ENCODE results near the gene SSNA1. TPM values are rescaled to one million over a fixed set of nuclear protein-coding genes. Genes with fewer than 3 reads are reported as not detected.

Gene SSNA1
- total RNA-seq, 4 donors from 2014 or later: 58.2 to 99.5 (median 76.7) TPM

- WGBS: 82% methylated on average over 10 of the region's 21 CpGs
- TF ChIP-seq EP300 (IDR thresholded peaks at IDR 0.05) (no peak), POLR2AphosphoS5 (IDR thresholded peaks at IDR 0.05) (no peak), POLR2A (IDR thresholded peaks at IDR 0.05; ENCODE audit: low read depth) (no peak), CTCF (IDR thresholded peaks at IDR 0.05) (no peak)
Measured at GRCh38 chr9:137195525-137196220, 7.2 kb downstream of the SSNA1 start.

GRCh38 chr9:137198051-137198901, 9.8 kb downstream of the SSNA1 start:
- no peak for TF ChIP-seq CTCF (IDR thresholded peaks at IDR 0.05)
- TF ChIP-seq POLR2AphosphoS5 (IDR thresholded peaks at IDR 0.05): no peak
- TF ChIP-seq EP300 (IDR thresholded peaks at IDR 0.05): no peak
- TF ChIP-seq POLR2A (IDR thresholded peaks at IDR 0.05; ENCODE audit: low read depth): no peak
- no peaks in the 10 kb centered on the region for H3K27me3 ChIP-seq
- 84% methylated on average over 17 of the region's 19 CpGs for WGBS
- H3K9me3 ChIP-seq: no peaks in the 10 kb centered on the region
- DNase-seq (ENCODE audit: extremely low spot score): no peak
- H3K4me1 ChIP-seq: peaks cover 55 to 86% (median 69%) of the 10 kb centered on the region in 4 donors
- H3K27ac ChIP-seq (replicated peaks in 1 of 4): no peak overlapping the region
- intact Hi-C loops (cut with DNase I): no loop called here
- no peak overlapping the region for H3K4me3 ChIP-seq
- no peaks in the 10 kb centered on the region for H3K36me3 ChIP-seq

More at GRCh38 chr9:137195525-137196220, 7.2 kb downstream of the SSNA1 start:
- H3K4me1 ChIP-seq: peaks cover 38 to 79% (median 54%) of the 10 kb centered on the region in 4 donors
- no peak overlapping the region for H3K27ac ChIP-seq (replicated peaks in 1 of 4)
- no peak for DNase-seq (ENCODE audit: extremely low spot score)
- H3K9me3 ChIP-seq: no peaks in the 10 kb centered on the region
- H3K4me3 ChIP-seq: no peak overlapping the region
- intact Hi-C loops (cut with DNase I): no loop called here
- peaks cover 3 to 18% (median 16%) of the 10 kb centered on the region in 4 donors for H3K36me3 ChIP-seq
- H3K27me3 ChIP-seq: no peaks in the 10 kb centered on the region

- 90% methylated on average over 2 of the region's 11 CpGs for WGBS
- no peaks in the 10 kb centered on the region for H3K36me3 ChIP-seq
- no peaks in the 10 kb centered on the region for H3K27me3 ChIP-seq
- no peak for DNase-seq (ENCODE audit: extremely low spot score)
- no peak overlapping the region for H3K27ac ChIP-seq (replicated peaks in 1 of 4)
- intact Hi-C loops (cut with DNase I): no loop called here
- peaks cover 61 to 89% (median 75%) of the 10 kb centered on the region in 4 donors for H3K4me1 ChIP-seq
- H3K4me3 ChIP-seq: peak overlapping the region in 3 of 4 donors; percentile 70 to 76 (median 75)
- TF ChIP-seq EP300 (IDR thresholded peaks at IDR 0.05): no peak
- no peak for TF ChIP-seq POLR2A (IDR thresholded peaks at IDR 0.05; ENCODE audit: low read depth)
- TF ChIP-seq CTCF (IDR thresholded peaks at IDR 0.05): no peak
- TF ChIP-seq POLR2AphosphoS5 (IDR thresholded peaks at IDR 0.05): no peak
- no peaks in the 10 kb centered on the region for H3K9me3 ChIP-seq
Measured at GRCh38 chr9:137198902-137199283, 10.4 kb downstream of the SSNA1 start.

GRCh38 chr9:137199411-137200121, 11.1 kb downstream of the SSNA1 start:
- intact Hi-C loops (cut with DNase I): loop anchor here (2.0 kb wide), 1 partner anchor 21 kb away; no protein-coding TSS in a partner anchor
- no peaks in the 10 kb centered on the region for H3K9me3 ChIP-seq
- peak overlapping the region; percentile 70 to 76 (median 74) for H3K4me3 ChIP-seq
- peaks cover 68 to 89% (median 78%) of the 10 kb centered on the region in 4 donors for H3K4me1 ChIP-seq
- no peaks in the 10 kb centered on the region for H3K36me3 ChIP-seq
- DNase-seq (ENCODE audit: extremely low spot score): no peak
- no CpG with 5 or more reads among the region's 51 CpGs for WGBS
- H3K27ac ChIP-seq (replicated peaks in 1 of 4): peak overlapping the region in 2 of 4 donors; percentile 55 to 84
- H3K27me3 ChIP-seq: no peaks in the 10 kb centered on the region
- no peak for TF ChIP-seq EP300 (IDR thresholded peaks at IDR 0.05)
- TF ChIP-seq POLR2A (IDR thresholded peaks at IDR 0.05; ENCODE audit: low read depth): no peak
- no peak for TF ChIP-seq CTCF (IDR thresholded peaks at IDR 0.05)
- no peak for TF ChIP-seq POLR2AphosphoS5 (IDR thresholded peaks at IDR 0.05)
